SW 1271 (cell line): Measurements from ENCODE around the gene EIPR1.
"Not testable (repeated sequence)": the region's sequence is repeated elsewhere in the genome, so short reads cannot be mapped to it uniquely, and the experiment has no call there.

Experiments used
- DNase-seq, 2 experiments: peaks; one replicate each; lab custom pipeline; 2025; lab: John Stamatoyannopoulos, UW

The EIPR1 gene

GRCh38 chr2:3211256-3212060, 166.2 kb downstream of the EIPR1 start:
- DNase-seq: no peak

DNA sequence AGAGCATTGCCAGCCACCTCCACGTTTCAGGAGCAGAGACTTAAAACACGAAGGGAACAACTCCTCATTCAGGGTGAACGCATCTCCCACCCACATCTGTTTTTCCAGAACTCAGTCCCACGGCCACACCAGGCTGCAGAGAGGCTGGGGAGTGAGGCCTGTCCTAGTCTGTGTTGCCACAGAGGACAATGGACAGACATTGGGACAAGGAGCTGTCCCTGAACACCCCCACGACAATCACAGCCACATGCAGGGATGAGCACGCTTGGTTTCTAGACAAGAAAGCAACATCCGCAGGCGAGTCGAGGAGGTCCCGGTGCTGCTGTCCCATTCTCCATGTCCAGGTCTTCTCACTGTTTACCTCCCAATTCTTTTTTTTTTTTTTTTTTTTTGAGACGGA, 167.4 kb downstream of the EIPR1 start:
- DNase-seq: no peak

DNA sequence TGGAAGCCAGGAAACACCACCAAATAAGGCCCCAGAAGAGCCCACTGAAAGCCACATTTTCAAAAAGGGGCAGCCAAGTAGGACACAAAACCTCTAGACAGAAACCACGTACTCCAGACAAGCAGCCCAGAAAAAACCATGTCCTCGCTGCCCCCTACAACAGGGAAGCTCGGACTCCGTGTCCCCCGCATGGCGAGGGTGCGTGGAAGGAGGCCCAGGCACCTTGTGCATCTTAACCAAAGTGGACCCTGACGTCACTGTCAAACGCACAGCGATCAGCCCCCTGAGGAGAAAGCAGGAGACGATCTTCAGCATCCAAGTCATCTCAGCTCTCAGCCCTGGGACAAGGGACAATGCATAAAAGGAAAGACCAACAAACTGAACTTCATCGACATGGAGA, 168.4 kb downstream of the EIPR1 start:
- DNase-seq: no peak

GRCh38 chr2:3208591-3208990, 169.0 kb downstream of the EIPR1 start:
- DNase-seq: no peak

GRCh38 chr2:3208179-3208578, 169.4 kb downstream of the EIPR1 start:
- DNase-seq: no peak

GRCh38 chr2:3207091-3207491, 170.5 kb downstream of the EIPR1 start:
- DNase-seq: no peak

DNA sequence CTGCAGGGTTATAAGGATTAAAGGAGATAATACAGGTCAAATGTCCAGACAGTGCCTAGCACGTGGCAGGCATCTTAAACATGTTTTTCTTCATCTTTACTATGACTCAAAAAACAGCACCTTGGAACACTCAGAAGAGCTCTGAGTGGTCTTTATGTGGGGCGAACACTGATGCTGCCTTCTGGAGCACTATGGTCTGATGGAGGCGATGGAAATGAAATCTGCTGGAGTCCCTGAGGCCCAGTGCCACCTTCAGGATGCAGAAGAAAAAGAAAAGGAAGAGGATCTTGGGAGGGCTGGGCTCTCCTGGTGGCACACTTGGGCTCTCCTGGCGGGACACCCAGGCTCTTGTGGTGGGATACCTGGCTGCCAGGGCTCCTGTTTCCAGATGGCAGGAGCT, 171.8 kb downstream of the EIPR1 start:
- no peak for DNase-seq

DNA sequence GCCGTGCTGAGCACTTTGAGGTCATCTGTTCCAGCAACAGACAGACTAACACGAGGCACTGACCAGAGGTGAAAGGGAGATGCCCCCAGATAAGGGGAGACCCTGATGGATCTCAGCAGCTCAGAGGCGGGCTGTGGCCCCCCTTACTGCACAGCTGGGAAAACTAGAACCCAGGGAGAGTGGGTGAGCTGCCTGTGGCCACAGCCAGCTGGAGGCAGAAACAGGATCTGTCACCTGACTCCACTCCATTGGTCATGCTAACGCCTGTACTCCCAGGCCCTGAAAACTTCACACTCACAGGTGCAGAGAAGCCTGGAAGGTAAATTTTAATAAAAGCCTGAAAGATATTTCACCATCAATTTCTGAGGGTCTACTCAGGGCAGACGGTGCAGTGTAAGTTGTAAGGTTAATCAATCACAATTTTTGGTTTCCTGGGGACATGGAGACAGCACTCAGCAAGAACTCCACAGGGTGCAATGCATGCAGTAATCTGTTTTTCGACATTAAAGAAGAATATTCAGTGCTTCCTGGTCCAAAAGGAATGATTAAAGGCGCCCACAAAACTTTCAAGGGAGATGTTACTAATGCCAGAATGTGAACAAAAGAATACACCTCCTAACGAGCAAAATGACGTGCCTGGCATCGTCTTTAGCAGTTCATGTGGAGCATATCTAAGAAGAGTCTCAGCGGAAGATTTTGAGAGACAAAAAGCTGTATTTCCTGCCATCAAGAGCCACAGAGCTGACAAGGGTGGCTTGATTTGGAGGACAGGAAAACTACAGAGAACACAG, 173.4 kb downstream of the EIPR1 start:
- no peak for DNase-seq

- no peak for DNase-seq
These were observed 174.1 kb downstream of the EIPR1 start for GRCh38 chr2:3203497-3204019.

- no peak for DNase-seq
These were observed 174.7 kb downstream of the EIPR1 start for GRCh38 chr2:3202926-3203325.

GRCh38 chr2:3201281-3201680, 176.3 kb downstream of the EIPR1 start:
- no peak for DNase-seq

- no peak for DNase-seq
These were observed 177.1 kb downstream of the EIPR1 start for GRCh38 chr2:3200420-3200939.

DNA sequence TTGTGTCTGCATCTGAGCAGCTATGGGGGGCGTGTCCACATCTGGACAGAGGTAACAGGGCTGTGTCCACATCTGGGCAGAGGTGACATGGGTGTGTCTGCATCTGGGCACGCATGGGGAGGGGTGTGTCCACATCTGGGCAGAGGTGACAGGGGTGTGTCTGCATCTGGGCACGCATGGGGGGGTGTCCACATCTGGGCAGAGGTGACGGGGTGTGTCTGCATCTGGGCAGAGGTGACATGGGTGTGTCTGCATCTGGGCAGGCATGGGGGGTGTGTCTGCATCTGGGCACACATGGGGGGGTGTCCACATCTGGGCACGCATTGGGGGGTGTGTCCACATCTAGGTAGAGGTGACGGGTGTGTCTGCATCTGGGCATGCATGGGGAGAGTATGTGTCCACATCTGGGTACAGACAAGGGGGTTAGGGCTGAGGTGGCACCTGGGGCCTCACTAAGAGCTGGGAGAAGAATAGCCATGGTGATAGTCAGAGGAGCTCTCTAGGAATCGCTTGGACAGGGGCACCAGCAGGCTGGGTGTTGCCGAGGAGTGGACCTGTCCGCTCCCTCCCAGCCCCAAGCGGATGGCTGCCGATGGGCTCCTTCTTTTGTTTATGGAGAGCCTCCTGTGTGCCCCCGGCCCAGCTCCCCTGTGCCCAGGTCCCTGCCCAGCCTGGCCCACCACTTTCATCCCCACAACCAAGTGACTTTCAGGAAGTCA, 177.8 kb downstream of the EIPR1 start:
- DNase-seq: no peak

GRCh38 chr2:3198671-3199192, 178.9 kb downstream of the EIPR1 start:
- DNase-seq: not testable (repeated sequence)

DNA sequence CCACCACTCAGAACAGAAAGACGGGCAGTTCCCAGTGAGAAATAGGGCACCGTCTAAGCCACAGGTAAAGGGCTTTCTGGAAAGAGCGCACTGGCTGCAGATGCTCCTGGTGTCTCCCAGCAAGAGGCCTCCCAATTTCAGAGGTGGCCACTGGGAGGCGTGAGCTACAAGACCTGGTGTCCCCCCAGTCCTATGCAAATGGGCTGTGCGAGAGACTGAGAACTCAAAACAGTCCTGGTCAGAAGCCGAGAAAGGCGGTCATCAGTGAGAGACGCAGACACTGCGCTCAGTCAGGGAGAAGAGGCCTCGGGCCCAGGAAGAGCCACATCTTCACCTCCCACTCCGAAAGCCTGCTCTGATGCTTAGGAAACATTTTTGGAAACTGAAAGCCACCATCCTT, 179.5 kb downstream of the EIPR1 start:
- no peak for DNase-seq

- DNase-seq: no peak
These were observed 180.3 kb downstream of the EIPR1 start for GRCh38 chr2:3197308-3197707.

GRCh38 chr2:3196716-3197115, 180.9 kb downstream of the EIPR1 start:
- DNase-seq: no peak

DNA sequence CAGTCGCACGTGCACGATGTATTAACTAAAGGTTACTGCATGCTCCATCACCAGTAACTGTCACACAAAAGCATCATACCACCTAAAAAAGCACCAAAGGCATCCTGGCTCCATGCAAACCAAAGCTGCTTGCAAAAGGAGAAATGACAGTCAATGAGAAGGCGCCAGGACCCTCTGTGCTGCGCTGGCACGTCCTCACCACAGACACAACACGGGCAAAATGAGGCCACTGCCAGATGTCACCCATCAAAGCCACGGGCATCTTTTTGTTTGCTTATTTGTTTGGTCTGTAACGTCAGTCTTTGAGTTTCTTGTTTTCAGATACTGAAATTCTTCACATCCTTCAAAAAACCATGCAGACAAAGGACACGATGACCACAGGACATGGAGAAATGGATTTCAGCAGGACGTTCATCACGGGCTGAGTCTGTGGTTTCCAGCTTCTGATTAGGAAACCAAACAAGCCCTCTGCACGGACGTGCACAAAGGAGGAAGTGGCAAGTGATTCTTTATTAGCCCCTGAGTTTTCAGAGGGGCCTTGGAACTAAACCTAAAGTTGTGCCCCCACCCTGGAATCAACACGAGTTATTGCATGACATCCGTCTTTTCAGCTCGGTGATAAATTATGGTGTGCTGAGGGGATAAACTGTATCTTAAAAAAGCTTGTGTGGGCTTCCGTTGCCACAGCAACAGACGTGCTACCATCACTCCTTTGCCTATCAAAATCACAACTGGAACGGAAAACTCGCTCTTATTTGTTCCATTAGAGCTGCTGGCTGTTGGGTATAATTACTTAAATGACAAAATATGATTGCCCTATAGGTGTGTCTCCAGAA, 181.8 kb downstream of the EIPR1 start:
- DNase-seq: no peak

- no peak for DNase-seq
These were observed 182.8 kb downstream of the EIPR1 start for GRCh38 chr2:3194828-3195227.

DNA sequence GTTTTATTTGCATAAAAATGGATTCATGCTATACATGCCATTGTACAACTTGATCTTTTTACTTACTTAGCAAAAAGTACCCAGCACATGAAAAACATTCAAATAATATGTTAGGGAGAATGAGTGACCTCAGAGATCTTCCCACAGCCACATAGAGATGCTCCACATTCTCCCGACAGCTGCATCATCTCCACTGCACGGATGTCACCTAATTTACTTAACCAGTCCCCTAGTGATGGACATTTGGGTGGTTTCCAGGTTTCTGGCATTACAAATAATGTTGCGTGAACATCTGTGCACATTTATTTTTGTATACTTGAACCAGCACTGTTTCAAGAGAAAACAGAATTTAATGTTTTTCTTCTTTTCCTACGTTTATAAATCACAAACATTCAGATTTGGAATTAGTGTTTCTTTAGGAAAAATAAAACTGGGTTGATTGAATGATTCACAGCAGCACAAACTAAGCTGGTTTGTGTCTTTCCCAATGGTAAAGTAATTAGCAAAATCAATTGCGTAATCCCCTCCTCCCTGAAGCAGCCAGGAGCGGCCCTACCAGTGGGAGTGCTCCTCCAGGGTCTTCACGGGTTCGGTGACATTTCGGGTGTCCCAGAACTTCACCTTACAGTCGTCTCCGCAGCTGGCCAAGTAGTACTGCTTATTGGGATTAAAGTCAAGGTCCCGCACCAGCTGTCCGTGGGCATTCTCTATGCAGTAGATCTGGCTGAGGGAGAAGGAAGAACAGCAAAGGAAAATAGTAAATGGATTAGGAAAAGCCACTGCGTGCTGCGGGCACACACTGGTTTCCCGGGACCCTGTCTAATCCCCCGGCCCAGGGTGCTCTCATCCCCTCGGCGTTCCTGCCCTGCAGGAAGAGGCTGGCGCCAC, 183.9 kb downstream of the EIPR1 start:
- DNase-seq: no peak
